CD14-positive monocyte (primary cell): ENCODE measurements around the gene CFHR2. TPM values are rescaled to one million over a fixed set of nuclear protein-coding genes. Genes with fewer than 3 reads are reported as not detected.
"Not testable (repeated sequence)": the region's sequence is repeated elsewhere in the genome, so short reads cannot be mapped to it uniquely, and the experiment has no call there.

Experiments
- DNase-seq, 3 donors: peaks; one replicate each; pipeline ENCODE4 v3.0.0-alpha.2; 2011 to 2022
- H2AFZ ChIP-seq: 2 replicates; pipeline ENCODE4 v1.6.0; 2012; ENCODE audit warnings: mild to moderate bottlenecking, low read depth, low read length, inconsistent platforms; ENCODE audit not compliant: insufficient read depth, poor library complexity, severe bottlenecking
- H3K27ac ChIP-seq, 2 donors: 1 replicate in 1 of 2; 2 replicates in 1 of 2; pipeline ENCODE4 v1.5.1; 2012 to 2013; ENCODE audit warnings: low read length in 2 of 2, control low read depth in 1 of 2, inconsistent platforms in 1 of 2, low read depth in 1 of 2, mild to moderate bottlenecking in 1 of 2
- H3K27me3 ChIP-seq, 2 donors: one replicate each; pipeline versions ENCODE4 v1.6.0 to v1.6.1; 2011 to 2013; ENCODE audit warnings: low read length in 2 of 2; ENCODE audit not compliant: control insufficient read depth in 2 of 2, insufficient read depth in 2 of 2
- H3K36me3 ChIP-seq, 2 donors: replicated peaks in 1 of 2; 1 replicate in 1 of 2; 2 replicates in 1 of 2; pipeline versions ENCODE4 v1.5.1 to v1.6.1; 2012 to 2013; ENCODE audit warnings: low read length in 2 of 2, control low read depth in 1 of 2, inconsistent platforms in 1 of 2, mild to moderate bottlenecking in 1 of 2; ENCODE audit not compliant: insufficient read depth in 2 of 2, control insufficient read depth in 1 of 2
- H3K4me1 ChIP-seq, 2 donors: 1 replicate in 1 of 2; 2 replicates in 1 of 2; pipeline versions ENCODE4 v1.5.1 to v1.6.1; 2012 to 2013; ENCODE audit warnings: low read length in 2 of 2, control low read depth in 1 of 2, inconsistent platforms in 1 of 2, mild to moderate bottlenecking in 1 of 2, moderate library complexity in 1 of 2; ENCODE audit not compliant: insufficient read depth in 2 of 2, control insufficient read depth in 1 of 2
- H3K4me2 ChIP-seq: replicated peaks from 2 replicates; pipeline ENCODE3; 2012; ENCODE audit warnings: low read length, moderate library complexity, mild to moderate bottlenecking; ENCODE audit not compliant: poor library complexity, severe bottlenecking; ENCODE audit errors: extremely low read depth
- H3K4me3 ChIP-seq, 3 experiments: fragments of 200-600 bp in 1 of 3; sonication (generic) in 1 of 3; replicated peaks in 1 of 3; 1 replicate in 2 of 3; 2 replicates in 1 of 3; pipeline ENCODE4 v1.5.1; 2011 to 2013; ENCODE audit warnings: low read length in 3 of 3, mild to moderate bottlenecking in 3 of 3, control low read depth in 2 of 3, low read depth in 2 of 3, inconsistent platforms in 1 of 3, moderate library complexity in 1 of 3
- H3K79me2 ChIP-seq: 2 replicates; pipeline ENCODE4 v1.6.0; 2012; ENCODE audit warnings: mild to moderate bottlenecking, control low read depth, inconsistent platforms, low read length, moderate library complexity; ENCODE audit not compliant: insufficient read depth
- H3K9ac ChIP-seq: 2 replicates; pipeline ENCODE4 v1.6.0; 2017; ENCODE audit warnings: low read length, mild to moderate bottlenecking; ENCODE audit not compliant: insufficient read depth, poor library complexity, severe bottlenecking
- H3K9me3 ChIP-seq, 2 donors: replicated peaks in 1 of 2; 1 replicate in 1 of 2; 2 replicates in 1 of 2; pipeline versions ENCODE4 v1.5.1 to v1.6.1; 2012 to 2013; ENCODE audit warnings: low read length in 2 of 2, control low read depth in 1 of 2; ENCODE audit not compliant: control insufficient read depth in 1 of 2, insufficient read depth in 1 of 2
- H4K20me1 ChIP-seq: 2 replicates; pipeline ENCODE4 v1.6.0; 2012; ENCODE audit warnings: mild to moderate bottlenecking, low read length, control low read depth, moderate library complexity; ENCODE audit not compliant: insufficient read depth
- H3K27ac Mint-ChIP-seq, 7 donors: one replicate each; pipeline ENCODE4 v1.8.0; 2020; ENCODE audit warnings: mild to moderate bottlenecking in 7 of 7, mixed read lengths in 7 of 7, moderate library complexity in 6 of 7, inconsistent platforms in 2 of 7
- H3K27me3 Mint-ChIP-seq, 3 donors: one replicate each; pipeline ENCODE4 v1.8.0; 2021 to 2022; ENCODE audit warnings: low read depth in 3 of 3, mild to moderate bottlenecking in 3 of 3, mixed read lengths in 3 of 3, moderate library complexity in 3 of 3, inconsistent platforms in 1 of 3
- H3K36me3 Mint-ChIP-seq, 2 donors: one replicate each; pipeline ENCODE4 v1.8.0; 2020; ENCODE audit warnings: mixed read lengths in 2 of 2, inconsistent platforms in 1 of 2, mild to moderate bottlenecking in 1 of 2
- H3K4me1 Mint-ChIP-seq: one replicate; pipeline ENCODE4 v1.8.0; 2020; ENCODE audit warnings: mild to moderate bottlenecking, mixed read lengths
- H3K4me3 Mint-ChIP-seq, 2 donors: one replicate each; pipeline ENCODE4 v1.8.0; 2020; ENCODE audit warnings: mild to moderate bottlenecking in 2 of 2, mixed read lengths in 2 of 2, moderate library complexity in 1 of 2
- H3K9me3 Mint-ChIP-seq, 7 donors: one replicate each; pipeline ENCODE4 v1.8.0; 2020 to 2022; ENCODE audit warnings: mixed read lengths in 7 of 7, mild to moderate bottlenecking in 6 of 7, moderate library complexity in 6 of 7, inconsistent platforms in 2 of 7
- CTCF ChIP-seq: fragments of 200-600 bp; IDR thresholded peaks from one replicate; pipeline ENCODE4 v1.8.0; 2022; ENCODE audit warnings: antibody characterized with exemption, mild to moderate bottlenecking
- WGBS: methylation state at CpG from one replicate; pipeline ENCODE4 v1.1.5; 2013; ENCODE audit warnings: missing lambda C conversion rate; ENCODE audit not compliant: insufficient coverage; 5-methylcytosine and 5-hydroxymethylcytosine counted together
- intact Hi-C, 2 donors: fragments of 100-400 bp; cut with micrococcal nuclease; formaldehyde crosslinking; loops; one replicate each; pipeline versions ENCODE4 v1.15.0 to v1.15.1; 2023
- polyA plus RNA-seq, 3 donors: library from polyadenylated mRNA; depleted of rRNA in 1 of 3; unstranded in 2 of 3; stranded (reverse) in 1 of 3; fragments of 300-500 nt in 2 of 3; fragments of >200 nt in 1 of 3; fragmentation: Illumina TruSeq in 2 of 3; gene quantifications; 1 replicate in 2 of 3; 2 replicates in 1 of 3; pipeline ENCODE4 v1.2.3, GENCODE V29; 2012 to 2021

Gene CFHR2
- polyA plus RNA-seq, 3 donors = not detected

GRCh38 chr1:196910215-196910614 lies 33.3 kb upstream of the CFHR2 start:
- TF ChIP-seq CTCF = no peak
- no peaks in the 10 kb centered on the region for H3K27me3 Mint-ChIP-seq
- no peak overlapping the region for H2AFZ ChIP-seq

GRCh38 chr1:196912283-196912682 lies 31.3 kb upstream of the CFHR2 start:
- WGBS = 77% methylated on average over 3 of the region's 5 CpGs
- H3K4me3 ChIP-seq = not testable (repeated sequence)

More at GRCh38 chr1:196910215-196910614, 33.3 kb upstream of the CFHR2 start:
- H3K4me3 ChIP-seq = no peak overlapping the region
- no peak overlapping the region for H3K27ac ChIP-seq
- H3K9me3 ChIP-seq = no peaks in the 10 kb centered on the region
- H3K4me1 ChIP-seq = no peaks in the 10 kb centered on the region
- Mint-ChIP-seq H3K27ac (no peak overlapping the region), H3K4me3 (no peak overlapping the region), H3K9me3 (peaks cover 0 to 5% (median 0%) of the 10 kb centered on the region in 7 donors), H3K36me3 (no peaks in the 10 kb centered on the region), H3K4me1 (no peaks in the 10 kb centered on the region)
- intact Hi-C loops = no loop called here
- H3K27me3 ChIP-seq = no peaks in the 10 kb centered on the region
- no CpG with 5 or more reads among the region's 2 CpGs for WGBS
- DNase-seq = no peak
- H3K4me2 ChIP-seq = no peak overlapping the region
- H3K9ac ChIP-seq = no peak overlapping the region
- H4K20me1 ChIP-seq = no peaks in the 10 kb centered on the region
- no peaks in the 10 kb centered on the region for H3K36me3 ChIP-seq
- no peaks in the 10 kb centered on the region for H3K79me2 ChIP-seq

GRCh38 chr1:196926839-196927238 lies 16.7 kb upstream of the CFHR2 start:
- H3K9me3 ChIP-seq, H3K4me2 ChIP-seq, H3K27me3 Mint-ChIP-seq, H3K4me3 Mint-ChIP-seq, H3K9me3 Mint-ChIP-seq, H4K20me1 ChIP-seq, H3K36me3 Mint-ChIP-seq, H3K9ac ChIP-seq, H3K36me3 ChIP-seq, H3K27ac ChIP-seq, H3K27ac Mint-ChIP-seq, intact Hi-C loops, H3K79me2 ChIP-seq, H3K4me1 ChIP-seq, H3K27me3 ChIP-seq, H2AFZ ChIP-seq, H3K4me1 Mint-ChIP-seq, DNase-seq, H3K4me3 ChIP-seq: not testable (repeated sequence)
- WGBS = no CpG with 5 or more reads among the region's 1 CpG

More at GRCh38 chr1:196912283-196912682, 31.3 kb upstream of the CFHR2 start:
- H3K4me2 ChIP-seq, H3K4me1 Mint-ChIP-seq, H3K4me3 Mint-ChIP-seq, H3K36me3 ChIP-seq, intact Hi-C loops, H3K9me3 Mint-ChIP-seq, DNase-seq, H3K27me3 Mint-ChIP-seq, H2AFZ ChIP-seq, H3K36me3 Mint-ChIP-seq, H3K9me3 ChIP-seq, H3K27ac ChIP-seq, H4K20me1 ChIP-seq, H3K27me3 ChIP-seq, H3K79me2 ChIP-seq, H3K27ac Mint-ChIP-seq, H3K4me1 ChIP-seq, H3K9ac ChIP-seq: not testable (repeated sequence)

- H3K27ac Mint-ChIP-seq, H2AFZ ChIP-seq, H3K4me3 ChIP-seq, H4K20me1 ChIP-seq, H3K36me3 ChIP-seq, H3K4me1 ChIP-seq, H3K4me2 ChIP-seq, H3K9ac ChIP-seq, H3K4me3 Mint-ChIP-seq, H3K4me1 Mint-ChIP-seq, H3K79me2 ChIP-seq, H3K9me3 ChIP-seq, H3K36me3 Mint-ChIP-seq, H3K9me3 Mint-ChIP-seq, H3K27me3 Mint-ChIP-seq, H3K27ac ChIP-seq, intact Hi-C loops, DNase-seq, H3K27me3 ChIP-seq: not testable (repeated sequence)
- no CpG with 5 or more reads among the region's 2 CpGs for WGBS
Observed at GRCh38 chr1:196932853-196933252, 10.7 kb upstream of the CFHR2 start.
